ENCODE measurements around the gene CEP76. TPM values are rescaled to one million over a fixed set of nuclear protein-coding genes. Genes with fewer than 3 reads are reported as not detected.

Gene CEP76
- polyA plus RNA-seq, 3 donors = 2.7 to 3.4 (median 3.0) TPM

GRCh38 chr18:12750715-12751502, 48.4 kb upstream of the CEP76 start:
- no peaks in the 10 kb centered on the region for H3K4me1 ChIP-seq (ENCODE audit: control insufficient read depth in 1 of 2, insufficient read depth in 2 of 2, low read length in 2 of 2)
- intact Hi-C loops (cut with micrococcal nuclease) = no loop called here
- H3K9me3 ChIP-seq (replicated peaks in 1 of 2; ENCODE audit: control insufficient read depth in 1 of 2, insufficient read depth in 1 of 2, low read length in 2 of 2) = no peaks in the 10 kb centered on the region
- Mint-ChIP-seq H3K9me3 (peaks cover 0 to 3% (median 0%) of the 10 kb centered on the region in 7 donors), H3K4me3 (no peak overlapping the region), H3K4me1 (no peaks in the 10 kb centered on the region), H3K27me3 (ENCODE audit: low read depth in 3 of 3) (peaks cover 0 to 4% (median 2%) of the 10 kb centered on the region in 3 donors), H3K27ac (no peak overlapping the region), H3K36me3 (no peaks in the 10 kb centered on the region)
- TF ChIP-seq, protein P1, sequence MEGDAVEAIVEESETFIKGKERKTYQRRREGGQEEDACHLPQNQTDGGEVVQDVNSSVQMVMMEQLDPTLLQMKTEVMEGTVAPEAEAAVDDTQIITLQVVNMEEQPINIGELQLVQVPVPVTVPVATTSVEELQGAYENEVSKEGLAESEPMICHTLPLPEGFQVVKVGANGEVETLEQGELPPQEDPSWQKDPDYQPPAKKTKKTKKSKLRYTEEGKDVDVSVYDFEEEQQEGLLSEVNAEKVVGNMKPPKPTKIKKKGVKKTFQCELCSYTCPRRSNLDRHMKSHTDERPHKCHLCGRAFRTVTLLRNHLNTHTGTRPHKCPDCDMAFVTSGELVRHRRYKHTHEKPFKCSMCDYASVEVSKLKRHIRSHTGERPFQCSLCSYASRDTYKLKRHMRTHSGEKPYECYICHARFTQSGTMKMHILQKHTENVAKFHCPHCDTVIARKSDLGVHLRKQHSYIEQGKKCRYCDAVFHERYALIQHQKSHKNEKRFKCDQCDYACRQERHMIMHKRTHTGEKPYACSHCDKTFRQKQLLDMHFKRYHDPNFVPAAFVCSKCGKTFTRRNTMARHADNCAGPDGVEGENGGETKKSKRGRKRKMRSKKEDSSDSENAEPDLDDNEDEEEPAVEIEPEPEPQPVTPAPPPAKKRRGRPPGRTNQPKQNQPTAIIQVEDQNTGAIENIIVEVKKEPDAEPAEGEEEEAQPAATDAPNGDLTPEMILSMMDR (IDR thresholded peaks at IDR 0.05) = no peak
- H3K4me3 ChIP-seq (replicated peaks in 1 of 3; ENCODE audit: low read depth in 2 of 3, low read length in 3 of 3) = no peak overlapping the region
- H3K9ac ChIP-seq (ENCODE audit: insufficient read depth, low read length, poor library complexity, severe bottlenecking) = no peak overlapping the region
- no peak overlapping the region for H3K27ac ChIP-seq (ENCODE audit: low read depth in 1 of 2, low read length in 2 of 2)
- H3K4me2 ChIP-seq (replicated peaks; ENCODE audit: extremely low read depth, low read length, poor library complexity, severe bottlenecking) = no peak overlapping the region
- no peaks in the 10 kb centered on the region for H3K79me2 ChIP-seq (ENCODE audit: insufficient read depth, low read length)
- no peaks in the 10 kb centered on the region for H3K27me3 ChIP-seq (ENCODE audit: control insufficient read depth in 2 of 2, insufficient read depth in 2 of 2, low read length in 2 of 2)
- 95% methylated on average over 10 of the region's 18 CpGs for WGBS (ENCODE audit: insufficient coverage)
- H4K20me1 ChIP-seq (ENCODE audit: insufficient read depth, low read length) = no peaks in the 10 kb centered on the region
- no peak for DNase-seq
- no peaks in the 10 kb centered on the region for H3K36me3 ChIP-seq (replicated peaks in 1 of 2; ENCODE audit: control insufficient read depth in 1 of 2, insufficient read depth in 2 of 2, low read length in 2 of 2)
- no peak overlapping the region for H2AFZ ChIP-seq (ENCODE audit: insufficient read depth, low read depth, low read length, poor library complexity, severe bottlenecking)

GRCh38 chr18:12750076-12750714, 47.7 kb upstream of the CEP76 start:
- Histone ChIP-seq H3K4me2 (replicated peaks; ENCODE audit: extremely low read depth, low read length, poor library complexity, severe bottlenecking) (no peak overlapping the region), H3K79me2 (ENCODE audit: insufficient read depth, low read length) (no peaks in the 10 kb centered on the region), H3K4me1 (ENCODE audit: control insufficient read depth in 1 of 2, insufficient read depth in 2 of 2, low read length in 2 of 2) (no peaks in the 10 kb centered on the region), H3K27ac (ENCODE audit: low read depth in 1 of 2, low read length in 2 of 2) (no peak overlapping the region), H2AFZ (ENCODE audit: insufficient read depth, low read depth, low read length, poor library complexity, severe bottlenecking) (no peak overlapping the region), H3K9ac (ENCODE audit: insufficient read depth, low read length, poor library complexity, severe bottlenecking) (no peak overlapping the region), H3K4me3 (replicated peaks in 1 of 3; ENCODE audit: low read depth in 2 of 3, low read length in 3 of 3) (no peak overlapping the region), H3K27me3 (ENCODE audit: control insufficient read depth in 2 of 2, insufficient read depth in 2 of 2, low read length in 2 of 2) (no peaks in the 10 kb centered on the region), H3K9me3 (replicated peaks in 1 of 2; ENCODE audit: control insufficient read depth in 1 of 2, insufficient read depth in 1 of 2, low read length in 2 of 2) (no peaks in the 10 kb centered on the region), H4K20me1 (ENCODE audit: insufficient read depth, low read length) (no peaks in the 10 kb centered on the region), H3K36me3 (replicated peaks in 1 of 2; ENCODE audit: control insufficient read depth in 1 of 2, insufficient read depth in 2 of 2, low read length in 2 of 2) (no peaks in the 10 kb centered on the region)
- peaks cover 0 to 4% (median 2%) of the 10 kb centered on the region in 3 donors for H3K27me3 Mint-ChIP-seq (ENCODE audit: low read depth in 3 of 3)
- WGBS (ENCODE audit: insufficient coverage) = 97% methylated on average over 13 of the region's 14 CpGs
- H3K4me1 Mint-ChIP-seq = no peaks in the 10 kb centered on the region
- intact Hi-C loops (cut with micrococcal nuclease) = no loop called here
- peaks cover 0 to 3% (median 0%) of the 10 kb centered on the region in 7 donors for H3K9me3 Mint-ChIP-seq
- TF ChIP-seq, protein P1 (IDR thresholded peaks at IDR 0.05) = no peak
- H3K36me3 Mint-ChIP-seq = no peaks in the 10 kb centered on the region
- no peak overlapping the region for H3K4me3 Mint-ChIP-seq
- DNase-seq = no peak
- no peak overlapping the region for H3K27ac Mint-ChIP-seq
